ENCODE data around the gene EXOSC7.
"Not testable (repeated sequence)": the region's sequence is repeated elsewhere in the genome, so short reads cannot be mapped to it uniquely, and the experiment has no call there.

Gene EXOSC7

DNA sequence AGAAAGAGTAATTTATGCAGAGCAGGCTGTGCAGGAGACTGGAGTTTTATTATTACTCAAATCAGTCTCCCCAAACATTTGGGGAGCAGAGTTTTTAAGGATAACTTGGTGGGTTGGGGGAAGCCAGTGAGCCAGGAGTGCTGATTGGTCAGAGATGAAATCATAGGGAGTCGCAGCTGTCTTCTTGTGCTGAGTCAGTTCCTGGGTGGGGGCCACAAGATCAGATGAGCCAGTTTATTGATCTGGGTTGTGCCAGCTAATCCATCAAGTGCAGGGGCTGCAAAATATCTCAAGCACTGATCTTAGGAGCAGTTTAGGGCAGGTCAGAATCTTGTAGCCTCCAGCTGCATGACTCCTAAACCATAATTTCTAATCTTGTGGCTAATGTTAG, 77.8 kb downstream of the EXOSC7 start:
- DNase-seq (ENCODE audit: low spot score); FAIRE-seq: not testable (repeated sequence)

DNA sequence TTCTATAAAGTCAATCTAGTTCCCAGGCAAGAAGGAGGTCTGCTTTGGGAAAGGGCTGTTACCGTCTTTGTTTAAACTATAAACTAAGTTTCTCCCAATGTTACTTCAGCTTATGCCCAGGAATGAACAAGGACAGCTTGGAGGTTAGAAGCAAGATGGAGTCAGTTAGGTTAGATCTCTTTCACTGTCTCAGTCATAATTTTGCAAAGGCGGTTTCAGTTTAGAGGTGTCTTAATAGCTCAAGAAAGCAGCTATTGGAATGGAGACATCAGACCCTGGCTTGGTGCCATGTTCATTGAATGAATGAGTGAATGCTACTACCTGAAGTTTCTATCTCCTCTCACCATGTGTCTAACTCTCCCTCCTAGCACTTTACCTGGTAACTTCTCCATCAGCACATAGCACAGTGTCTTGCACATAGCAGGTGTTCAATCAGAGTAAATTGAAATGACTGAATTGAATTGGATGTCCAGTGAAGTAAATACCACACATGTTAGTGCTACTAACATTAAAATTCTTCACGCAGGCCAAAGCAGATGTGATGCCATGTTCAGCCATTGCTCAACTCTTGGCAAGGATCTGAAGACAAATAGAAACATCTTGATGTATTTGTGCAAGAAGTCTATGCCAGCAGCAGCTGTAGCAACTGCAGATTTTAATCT, 78.3 kb downstream of the EXOSC7 start:
- FAIRE-seq = no peak
- no peak for DNase-seq (ENCODE audit: low spot score)

DNA sequence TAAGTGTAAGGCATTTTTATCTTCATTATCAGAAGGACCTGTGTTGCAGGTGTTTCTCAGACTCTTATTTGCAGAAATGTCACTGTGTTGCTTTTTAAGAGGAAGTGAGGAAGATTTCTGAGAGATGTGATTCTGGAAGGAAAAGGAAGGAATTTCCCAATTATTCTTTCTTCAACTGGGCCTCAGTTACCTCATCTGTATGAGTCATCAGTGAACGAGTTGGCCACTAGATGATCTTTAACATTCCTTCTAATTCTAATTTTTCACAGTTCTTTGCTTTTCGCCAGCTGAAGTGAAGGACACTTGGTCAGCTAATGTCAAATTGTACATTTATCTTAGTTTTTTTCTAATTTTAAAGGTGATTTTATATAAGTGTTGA, 79.0 kb downstream of the EXOSC7 start:
- DNase-seq (ENCODE audit: low spot score) (peak; percentile 75), FAIRE-seq (peak; percentile 87)

DNA sequence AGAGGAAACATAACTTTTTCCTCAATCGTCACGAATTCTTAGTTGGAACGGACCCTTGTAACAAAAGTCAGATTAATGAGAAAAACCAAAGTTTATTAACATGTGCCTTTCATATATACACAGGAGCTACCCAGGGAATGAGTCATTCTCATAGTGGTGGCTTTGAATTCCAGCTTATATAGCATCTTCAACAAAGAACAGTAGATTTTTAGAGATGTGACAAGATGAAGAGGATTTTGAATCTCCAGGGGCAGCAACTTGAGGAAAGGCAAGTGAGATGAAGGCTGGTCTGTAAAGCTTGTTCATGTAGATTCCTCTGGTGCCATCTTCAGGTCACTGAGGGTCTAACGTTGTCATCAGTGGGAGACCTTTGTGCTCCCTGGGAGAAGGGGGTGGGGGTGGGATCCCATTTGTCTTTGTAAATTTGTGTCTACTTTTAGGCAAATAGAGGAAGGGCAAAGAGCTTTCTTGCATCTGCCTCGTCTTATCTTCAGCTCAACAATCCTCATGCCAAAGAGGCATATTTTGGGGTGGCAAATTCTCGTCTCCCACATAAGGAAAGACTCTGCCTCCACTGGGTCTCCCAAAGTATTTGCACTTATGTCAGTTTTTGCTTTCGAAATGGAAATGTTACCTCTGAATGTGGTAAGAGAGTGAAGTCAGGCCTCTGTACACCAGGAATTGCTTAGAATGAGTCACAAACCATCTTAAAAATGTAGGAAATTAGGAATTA, 79.5 kb downstream of the EXOSC7 start:
- FAIRE-seq (peak; percentile 48), DNase-seq (ENCODE audit: low spot score) (peak; percentile 68)

DNA sequence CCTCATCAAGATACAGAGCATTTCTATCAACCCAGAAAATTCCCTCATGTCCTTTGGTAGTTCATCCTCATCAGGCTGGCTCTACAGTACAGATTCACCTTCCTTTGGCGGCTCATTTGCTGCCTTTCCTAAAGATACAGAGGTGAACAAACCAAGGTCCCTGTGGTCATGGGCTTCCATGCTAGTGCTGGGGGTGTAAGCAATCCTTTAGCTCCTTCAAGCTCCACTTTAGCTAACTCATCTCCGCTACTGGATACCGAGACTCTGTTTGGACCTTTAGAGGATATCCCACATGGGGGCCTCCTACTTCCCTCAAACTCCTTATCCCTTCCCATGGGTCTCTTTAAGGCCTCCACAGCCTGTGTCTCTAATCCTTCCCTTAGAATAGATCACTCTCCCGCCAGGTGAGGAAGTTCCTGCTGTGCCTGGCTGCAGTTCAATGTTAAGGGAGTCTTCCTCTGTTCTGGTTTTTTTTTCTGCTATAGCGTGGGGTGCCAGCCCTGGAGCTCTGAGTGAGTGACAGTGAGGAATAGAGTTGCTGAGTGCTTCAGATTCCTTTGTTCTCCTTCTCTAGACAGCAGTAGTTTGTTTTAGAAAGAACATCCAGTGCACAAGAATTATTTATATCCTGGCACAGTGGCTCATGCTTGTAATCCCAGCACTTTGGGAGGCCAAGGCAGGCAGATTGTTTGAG, 80.7 kb downstream of the EXOSC7 start:
- DNase-seq (ENCODE audit: low spot score) = peak; percentile 41

DNA sequence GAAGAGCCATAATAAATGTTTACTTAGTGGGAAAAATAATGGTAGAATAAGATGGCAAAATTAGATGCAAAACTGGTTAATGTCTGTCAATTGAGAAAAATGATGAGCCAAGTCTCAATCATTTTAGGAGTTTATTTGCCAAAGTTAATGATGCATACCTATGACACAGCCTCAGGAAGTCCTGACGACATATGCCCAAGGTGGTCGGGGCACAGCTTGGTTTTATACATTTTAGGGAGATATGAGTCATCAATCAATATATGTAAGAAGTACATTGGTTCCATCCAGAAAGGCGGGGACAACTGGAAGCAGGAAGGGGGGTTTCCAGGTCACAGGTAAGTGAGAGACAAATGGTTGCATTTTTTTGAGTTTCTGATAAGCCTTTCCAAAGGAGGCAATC, 81.5 kb downstream of the EXOSC7 start:
- peak; percentile 36 for DNase-seq (ENCODE audit: low spot score)
- no peak for FAIRE-seq

More for the DNA sequence above, 80.7 kb downstream of the EXOSC7 start:
- no peak for FAIRE-seq

DNA sequence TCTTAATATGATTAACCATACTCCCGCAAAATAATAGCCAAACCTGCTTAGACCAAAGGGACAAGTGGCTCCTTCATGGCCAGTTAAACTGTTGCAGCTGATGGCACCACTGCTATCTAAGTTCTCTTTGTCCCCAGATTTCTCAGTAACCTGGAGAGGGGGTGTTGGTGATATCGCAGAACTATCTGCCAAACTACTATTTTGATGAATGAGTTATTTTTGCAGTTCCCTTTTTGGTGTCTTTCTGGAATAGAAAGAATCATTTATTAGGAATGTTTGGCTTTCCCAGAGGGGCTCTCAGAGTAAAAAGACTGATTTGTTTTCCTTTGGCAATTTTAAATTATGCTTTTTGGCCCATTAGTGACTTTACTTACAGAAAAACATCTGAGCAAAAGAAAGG, 83.1 kb downstream of the EXOSC7 start:
- no peak for FAIRE-seq
- DNase-seq (ENCODE audit: low spot score) = no peak

DNA sequence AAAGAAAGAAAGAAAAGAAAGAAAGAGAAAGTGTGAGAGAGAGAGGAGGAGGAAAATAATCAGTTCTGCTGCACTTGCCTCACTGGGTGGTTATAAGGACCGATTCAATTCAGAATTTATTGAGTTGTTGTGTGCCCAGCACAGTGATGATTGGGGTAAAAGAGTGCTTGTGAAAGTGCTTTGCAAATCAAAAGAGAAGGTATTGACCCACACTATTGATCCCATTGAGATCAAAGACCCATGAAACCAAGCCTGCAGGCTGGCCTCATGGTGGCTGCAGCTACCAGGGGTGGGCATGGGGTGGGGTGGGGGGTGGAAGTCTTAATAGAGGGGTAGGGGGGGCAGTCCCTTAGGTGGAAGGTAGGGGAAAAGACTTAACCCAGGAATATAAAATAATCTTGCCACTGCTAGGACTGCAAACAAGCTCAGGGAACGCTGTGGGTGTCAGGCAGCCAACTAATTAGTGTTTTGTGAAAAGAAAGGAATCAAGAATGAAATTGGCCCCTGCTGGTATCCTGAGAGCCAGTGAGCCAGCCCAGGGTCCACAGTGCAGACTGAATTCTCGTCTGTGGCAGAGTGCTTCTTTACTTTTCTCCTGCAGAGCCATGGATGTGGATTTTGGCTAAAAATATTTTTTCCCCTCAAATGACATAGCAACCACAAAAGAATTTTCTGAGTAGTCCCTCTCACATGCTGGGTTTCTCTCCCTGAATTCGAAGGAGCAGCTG, 84.3 kb downstream of the EXOSC7 start:
- no peak for FAIRE-seq
- DNase-seq (ENCODE audit: low spot score) = no peak

Data from RCC 7860 (cell line).